ENCODE measurements around the gene RGS6.

The RGS6 gene

DNA sequence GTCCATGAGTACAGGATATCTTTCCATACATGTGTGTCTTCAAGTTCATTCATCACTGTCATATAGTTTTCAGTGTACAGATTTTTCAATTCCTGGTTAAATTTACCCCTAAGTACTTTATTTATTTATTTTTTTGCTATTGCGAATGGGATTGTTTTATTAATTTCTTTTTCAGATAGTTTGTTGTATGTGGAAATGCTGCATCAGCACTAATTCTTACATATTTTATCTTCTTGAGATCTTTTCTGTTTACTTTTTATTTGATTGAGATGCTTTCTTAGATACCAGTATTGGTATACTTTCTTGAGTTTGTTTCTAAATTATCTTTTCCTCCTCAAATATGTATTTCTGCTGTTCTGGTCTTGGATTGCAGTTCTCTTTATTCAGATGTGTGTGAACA is 148.9 kb downstream of the RGS6 start:
- no peak for DNase-seq (ENCODE audit: low read depth in 2 of 2)

DNA sequence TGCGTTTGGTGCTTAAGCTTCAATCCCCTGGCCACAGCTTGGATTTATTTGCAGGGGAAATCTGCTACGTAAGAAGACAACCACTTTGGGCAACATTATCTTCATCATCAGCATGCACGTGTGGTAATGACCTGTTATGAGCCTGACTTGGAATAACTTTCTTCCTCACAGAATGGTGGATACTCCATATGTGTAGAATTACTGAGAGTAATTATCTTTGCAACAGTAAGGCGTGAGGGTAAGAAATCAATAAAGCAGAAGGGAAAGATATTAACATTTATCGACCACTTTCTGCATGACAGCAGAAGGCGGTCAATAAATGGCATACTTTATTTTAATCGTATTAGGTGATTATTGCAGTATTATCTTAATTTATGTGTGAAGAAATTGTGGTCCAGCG is 152.7 kb downstream of the RGS6 start:
- DNase-seq (ENCODE audit: low read depth in 2 of 2), result no peak

DNA sequence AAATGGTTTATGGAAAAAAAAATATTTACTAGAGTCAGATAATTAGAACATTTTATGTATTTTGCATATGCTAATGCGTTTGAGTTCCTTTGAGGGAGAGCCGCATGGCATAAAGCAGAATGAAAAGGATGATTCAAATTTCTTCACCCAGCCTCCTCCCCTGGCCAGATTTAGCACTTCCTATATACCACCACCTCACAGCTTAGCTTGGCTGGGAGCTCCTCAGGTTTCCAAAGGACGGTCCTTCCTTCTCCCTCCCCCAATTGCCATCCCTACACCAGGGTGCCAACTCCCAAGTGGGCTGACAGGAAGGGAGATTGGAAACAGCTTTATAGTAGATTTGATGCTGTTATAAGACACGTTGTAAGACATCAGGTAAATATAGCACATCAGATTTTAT is 157.4 kb downstream of the RGS6 start:
- no peak for DNase-seq (ENCODE audit: low read depth in 2 of 2)

DNA sequence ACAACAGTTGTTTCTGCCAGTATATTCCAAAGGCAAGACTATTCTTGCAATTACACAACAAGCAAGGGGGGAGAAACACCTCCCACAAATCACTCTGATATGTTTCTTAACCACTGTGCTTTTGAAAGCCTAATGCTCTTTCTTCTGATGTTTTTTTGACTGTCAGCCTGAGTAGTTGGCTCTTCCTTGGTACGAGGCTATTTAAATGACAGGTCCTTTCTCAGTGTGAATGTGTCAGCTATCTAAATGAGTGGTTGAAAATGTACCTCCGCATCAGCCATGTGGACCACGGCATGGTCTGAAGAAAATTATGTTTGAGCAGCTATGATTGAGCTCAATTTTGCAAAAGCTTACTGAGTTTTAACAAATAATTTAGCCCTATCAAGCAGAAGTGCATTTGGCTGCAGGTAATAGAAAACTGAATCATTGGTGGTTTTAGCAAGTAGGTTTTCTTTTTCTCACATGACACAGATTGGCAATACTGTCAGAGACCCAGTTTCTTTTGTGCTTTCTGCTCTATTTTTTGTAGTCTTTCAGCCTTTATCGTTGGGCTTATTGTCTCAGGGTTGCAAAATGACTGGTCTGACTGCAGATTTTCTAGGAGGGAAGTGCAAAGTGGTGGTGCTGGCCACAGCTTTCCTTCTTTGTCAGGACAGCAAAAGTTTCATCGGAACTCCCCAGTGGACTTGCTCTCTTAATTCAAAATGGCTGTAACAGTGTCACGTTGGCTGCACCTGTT is 162.8 kb downstream of the RGS6 start:
- no peak for DNase-seq (ENCODE audit: low read depth in 2 of 2)

DNA sequence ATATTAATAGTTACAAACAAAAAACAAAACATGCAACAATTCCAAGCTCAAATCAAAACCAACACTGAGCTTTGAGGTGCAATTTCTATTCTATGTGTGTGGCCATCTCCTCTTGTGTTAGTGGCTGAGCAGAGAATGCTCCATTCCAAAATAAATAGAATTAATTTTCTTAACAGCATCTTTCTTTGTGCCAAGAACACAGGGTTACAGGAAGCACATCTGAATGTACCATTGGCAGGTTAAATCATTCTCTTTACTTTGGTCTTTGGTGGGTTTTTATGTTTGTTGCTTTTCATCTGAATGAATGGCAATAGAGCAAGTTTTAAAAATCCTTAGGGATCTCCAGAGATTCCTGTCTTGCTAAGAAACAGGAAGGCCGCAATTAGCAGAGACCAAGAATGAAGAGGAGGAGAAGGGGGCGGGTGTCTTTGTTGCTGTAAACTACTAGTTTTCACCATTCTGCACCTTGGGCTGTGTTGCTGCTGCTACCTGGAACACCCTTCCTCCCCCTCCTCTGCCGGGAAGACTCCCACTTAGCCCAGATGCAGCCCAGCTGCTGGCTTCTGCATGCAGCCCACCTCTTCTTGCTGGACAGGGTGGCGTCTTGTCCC is 165.0 kb downstream of the RGS6 start:
- no peak for DNase-seq (ENCODE audit: low read depth in 2 of 2)

DNA sequence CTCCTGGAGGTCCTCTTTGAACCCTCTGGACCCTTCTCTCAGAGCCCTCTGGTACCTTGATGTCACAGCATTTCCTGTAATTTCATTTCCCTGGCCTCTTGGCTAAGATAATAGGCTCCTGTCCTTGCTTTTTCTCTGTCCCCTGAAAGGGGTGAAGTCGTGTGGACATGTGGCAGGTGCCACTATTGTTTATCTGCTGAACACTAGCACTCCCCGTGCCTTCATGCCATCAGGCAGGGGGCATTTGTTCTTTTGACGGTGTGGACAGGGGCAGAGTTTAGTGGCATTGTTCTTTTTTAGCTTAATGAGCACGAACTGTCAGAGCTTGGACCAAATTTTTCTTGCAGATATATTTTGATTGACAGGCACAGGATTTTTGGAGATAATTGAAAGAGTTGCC is 166.0 kb downstream of the RGS6 start:
- no peak for DNase-seq (ENCODE audit: low read depth in 2 of 2)

DNA sequence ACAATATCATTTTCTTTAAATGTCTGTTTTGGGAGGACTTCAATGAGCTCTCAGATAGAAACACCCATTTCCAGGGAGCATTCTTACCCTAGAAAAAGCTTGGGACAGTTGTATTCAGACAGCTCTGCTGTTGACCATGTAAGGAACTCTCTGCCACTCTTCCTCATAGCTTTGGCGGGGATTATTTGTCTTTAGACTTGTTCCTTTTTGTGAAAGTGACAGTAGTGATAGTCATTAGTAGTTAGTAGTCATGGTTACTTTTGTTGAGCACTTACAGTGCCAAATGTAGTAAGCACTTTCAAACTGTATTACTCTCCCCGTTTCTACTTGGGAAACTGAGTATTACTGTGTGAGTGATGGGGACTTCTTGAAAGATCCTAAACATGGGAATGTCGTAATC is 167.3 kb downstream of the RGS6 start:
- no peak for DNase-seq (ENCODE audit: low read depth in 2 of 2)

DNA sequence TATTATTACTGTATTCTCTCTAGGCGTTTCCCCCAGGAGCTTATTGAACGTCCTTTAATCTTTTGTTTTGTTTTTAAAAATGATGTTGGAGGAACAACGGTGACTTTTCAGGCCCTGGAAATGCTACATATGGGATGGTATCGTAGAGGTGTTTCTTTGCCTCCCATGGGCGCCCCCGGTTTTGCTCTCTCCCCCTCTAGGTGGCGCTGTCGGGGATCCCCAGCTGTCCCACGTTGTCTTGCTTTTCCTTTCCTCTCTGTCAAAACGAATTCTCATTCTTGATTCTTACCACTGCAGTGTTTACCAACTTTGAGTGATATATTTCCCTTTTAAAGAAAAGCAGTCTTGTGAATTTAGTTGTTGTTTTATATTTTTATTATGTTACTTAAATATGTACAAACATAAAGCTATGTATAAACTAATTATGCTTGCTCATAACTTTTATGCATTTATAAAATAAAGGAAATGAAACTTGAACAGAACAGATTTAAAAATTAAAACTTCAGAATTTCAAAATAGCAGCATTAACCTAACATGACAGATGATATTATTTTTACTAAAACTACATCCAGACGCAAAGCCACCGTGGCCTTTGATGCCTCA is 171.9 kb downstream of the RGS6 start:
- peak in 1 of 2 donors; percentile 10 for DNase-seq (ENCODE audit: low read depth in 2 of 2)

DNA sequence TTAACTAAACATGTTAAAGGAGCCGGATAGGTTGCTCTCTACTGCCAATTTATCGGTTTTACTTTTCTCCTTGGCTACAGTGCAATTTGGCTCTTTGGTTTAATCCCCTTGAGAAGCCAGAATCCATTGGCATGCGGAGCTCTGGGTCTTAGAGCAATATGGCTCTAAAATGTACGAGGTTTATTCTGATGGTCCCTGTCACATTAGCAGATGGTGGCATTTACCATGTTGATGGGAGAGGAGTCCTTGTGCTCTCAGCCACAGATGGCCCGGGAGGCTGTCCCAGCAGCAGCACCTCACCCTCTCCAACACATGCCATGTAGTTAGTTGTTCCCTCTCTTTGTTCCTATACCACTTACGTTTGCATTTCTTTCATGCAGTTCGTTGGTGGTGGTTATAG is 179.7 kb downstream of the RGS6 start:
- DNase-seq (ENCODE audit: low read depth in 2 of 2), result no peak

DNA sequence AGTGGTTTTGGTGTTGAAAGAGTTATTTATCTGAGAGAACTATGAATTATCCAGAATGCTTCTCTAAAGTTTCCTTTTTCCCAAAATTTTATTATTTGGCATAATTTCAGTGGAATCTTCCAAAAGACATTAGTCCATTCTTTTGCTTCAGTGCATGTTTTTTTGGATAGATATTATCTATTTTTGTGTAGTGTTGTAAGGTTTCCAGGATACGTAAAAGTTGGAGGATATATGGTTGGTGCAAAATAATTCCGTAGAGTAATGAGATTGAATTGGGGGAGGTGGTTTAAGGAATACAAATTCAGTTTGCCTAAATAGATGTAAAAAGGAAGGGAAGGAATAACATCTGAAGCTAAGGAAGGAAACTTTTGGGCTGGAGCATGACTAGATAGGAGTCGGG is 186.6 kb downstream of the RGS6 start:
- no peak for DNase-seq (ENCODE audit: low read depth in 2 of 2)

DNA sequence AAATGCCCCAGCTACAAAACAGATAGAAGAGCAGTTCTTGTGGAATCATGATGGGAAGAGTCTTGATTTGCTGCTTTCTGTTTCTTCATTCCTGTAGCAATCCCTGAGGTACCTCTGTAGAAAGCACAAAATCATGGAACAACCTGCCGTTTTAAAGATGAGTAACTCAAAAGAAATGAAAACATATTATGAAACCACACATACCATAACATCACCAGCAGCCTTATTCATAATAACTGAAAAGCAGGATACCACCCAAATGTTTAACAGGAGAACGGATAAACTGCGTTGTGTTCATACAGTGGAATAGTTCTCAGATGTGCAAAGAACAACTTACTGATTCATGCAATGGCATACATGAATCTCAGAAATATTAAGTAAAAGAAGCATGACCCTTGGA is 188.1 kb downstream of the RGS6 start:
- no peak for DNase-seq (ENCODE audit: low read depth in 2 of 2)

DNA sequence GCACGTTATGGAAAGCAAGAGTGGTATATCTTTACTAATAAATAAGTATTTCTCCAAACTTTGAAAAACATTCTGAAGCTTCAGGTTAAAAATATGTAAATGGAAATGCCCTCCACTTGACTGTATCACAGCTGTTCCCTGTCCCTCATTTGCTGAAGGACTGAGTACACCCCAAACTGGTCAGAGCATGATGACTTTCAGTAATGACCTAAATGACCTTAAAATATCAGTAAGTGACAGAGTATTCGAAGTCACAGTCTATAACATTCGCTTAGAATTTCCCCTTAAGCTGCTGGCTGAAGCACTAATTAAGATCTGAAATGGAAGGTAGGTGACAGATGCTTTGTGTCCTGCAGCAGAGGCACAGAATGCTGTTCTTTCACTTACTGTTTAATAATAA is 191.5 kb downstream of the RGS6 start:
- DNase-seq (ENCODE audit: low read depth in 2 of 2), result no peak

DNA sequence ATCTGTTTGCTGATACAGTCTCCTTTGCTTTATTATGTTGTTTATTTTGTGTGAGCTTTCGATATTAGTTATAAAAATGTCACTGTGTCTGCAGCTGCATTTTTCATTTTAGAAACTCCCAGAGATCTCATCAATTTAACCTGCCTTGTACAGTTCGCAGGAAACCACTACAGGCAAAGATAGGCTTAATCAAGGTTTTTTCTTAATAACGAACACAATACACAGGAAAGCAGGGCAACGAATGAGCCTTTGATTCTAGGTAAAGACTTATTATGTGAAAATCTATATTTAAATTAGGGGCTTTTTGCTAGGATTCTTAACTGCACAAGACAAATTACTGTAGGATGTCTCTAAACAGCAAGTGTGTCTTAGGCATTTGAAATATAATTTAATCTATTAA is 191.9 kb downstream of the RGS6 start:
- DNase-seq (ENCODE audit: low read depth in 2 of 2), result no peak

DNA sequence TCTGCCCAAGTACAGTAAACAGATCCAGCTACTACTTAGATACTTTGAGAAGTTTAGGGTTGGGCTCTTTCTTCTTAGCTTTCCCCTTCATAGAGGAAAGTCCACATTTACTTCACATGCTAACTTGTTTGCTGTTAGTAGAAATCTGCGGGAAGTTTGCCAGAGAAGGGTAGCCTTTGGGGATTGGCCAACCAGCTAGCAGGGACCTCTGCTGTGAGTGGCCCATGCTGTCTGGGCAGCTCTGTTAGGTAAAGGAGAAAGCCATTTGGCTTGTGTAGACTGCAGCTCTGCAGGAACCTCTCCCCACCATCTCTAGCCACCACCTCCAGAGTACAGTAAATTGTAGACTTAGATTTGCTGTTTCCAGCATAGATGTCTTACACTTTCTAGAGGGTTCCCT is 193.9 kb downstream of the RGS6 start:
- no peak for DNase-seq (ENCODE audit: low read depth in 2 of 2)

DNA sequence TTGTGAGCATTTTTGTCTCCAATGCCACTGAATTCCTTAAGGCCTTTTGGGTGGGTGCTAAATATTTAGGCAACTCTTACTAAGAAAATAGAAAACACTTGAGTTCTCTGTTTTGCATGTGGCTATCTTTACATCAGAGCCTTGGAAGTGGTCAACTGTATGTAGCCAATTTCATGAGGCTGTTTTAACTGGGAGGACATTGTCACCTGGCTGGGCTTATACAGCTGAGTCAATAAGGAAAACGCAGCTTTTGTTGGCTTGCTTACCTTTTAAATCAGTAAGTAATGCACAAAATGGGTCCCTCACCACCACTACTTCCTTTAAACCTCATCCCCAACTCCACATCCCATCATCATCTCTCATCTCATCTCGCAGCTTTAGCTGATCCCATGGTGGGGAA is 194.3 kb downstream of the RGS6 start:
- DNase-seq (ENCODE audit: low read depth in 2 of 2), result no peak

DNA sequence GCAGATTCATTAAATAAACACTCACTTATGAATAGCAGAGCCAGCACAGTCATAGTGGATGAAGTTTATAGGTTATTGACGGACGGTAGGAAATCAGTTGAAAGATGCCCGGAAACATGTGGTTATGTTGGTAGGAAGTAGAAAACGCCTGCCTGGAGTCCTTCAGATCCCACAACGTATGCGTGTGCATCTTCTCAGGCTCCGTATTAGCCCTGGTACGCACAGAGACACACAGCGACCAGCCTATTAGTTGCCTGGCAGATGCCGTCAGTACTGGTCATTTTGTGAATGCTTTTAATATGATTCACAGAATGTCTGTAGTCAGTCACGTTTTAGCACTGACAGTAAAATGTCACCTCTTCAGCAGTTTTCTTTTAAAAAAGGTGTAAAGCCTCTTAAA is 196.4 kb downstream of the RGS6 start:
- DNase-seq (ENCODE audit: low read depth in 2 of 2), result no peak

DNA sequence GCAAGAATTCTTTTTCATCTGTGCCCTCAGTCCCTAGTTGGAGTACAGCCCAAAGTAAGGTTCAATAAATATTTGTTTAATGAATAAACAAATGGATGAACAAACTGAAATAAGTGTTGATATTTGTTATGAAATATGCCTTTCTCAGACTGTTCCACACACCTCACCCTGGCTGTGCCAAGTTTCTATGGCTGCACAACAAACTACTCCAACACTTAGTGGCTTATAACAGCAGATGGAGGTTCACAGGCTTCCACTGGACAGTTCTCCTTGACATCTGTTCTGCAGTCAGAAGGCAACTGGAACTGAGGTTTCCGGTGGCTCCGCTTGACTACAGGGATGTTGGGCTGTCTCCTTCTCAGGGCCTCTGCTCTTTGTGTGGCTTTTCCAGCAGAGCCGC is 197.1 kb downstream of the RGS6 start:
- DNase-seq (ENCODE audit: low read depth in 2 of 2), result no peak

DNA sequence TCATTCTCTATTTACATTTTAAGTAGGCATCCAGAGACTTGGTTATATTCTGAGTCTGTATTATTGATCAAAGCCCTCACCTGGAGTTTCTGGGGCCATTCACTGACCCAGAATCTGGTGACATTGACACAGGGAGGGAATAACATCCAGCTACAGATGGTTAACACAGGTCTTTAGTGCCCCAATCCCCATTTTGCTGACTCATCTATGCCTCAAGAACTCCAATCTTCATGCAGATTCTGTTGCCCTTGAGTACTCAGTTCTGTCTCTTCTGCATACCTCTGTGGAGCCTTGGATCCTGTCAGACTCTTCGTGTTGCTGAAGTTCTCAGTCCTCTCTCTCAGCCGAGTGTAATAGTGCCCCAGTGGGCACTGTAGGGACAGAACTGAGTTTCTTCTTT is 208.9 kb downstream of the RGS6 start:
- DNase-seq (ENCODE audit: low read depth in 2 of 2), result no peak

DNA sequence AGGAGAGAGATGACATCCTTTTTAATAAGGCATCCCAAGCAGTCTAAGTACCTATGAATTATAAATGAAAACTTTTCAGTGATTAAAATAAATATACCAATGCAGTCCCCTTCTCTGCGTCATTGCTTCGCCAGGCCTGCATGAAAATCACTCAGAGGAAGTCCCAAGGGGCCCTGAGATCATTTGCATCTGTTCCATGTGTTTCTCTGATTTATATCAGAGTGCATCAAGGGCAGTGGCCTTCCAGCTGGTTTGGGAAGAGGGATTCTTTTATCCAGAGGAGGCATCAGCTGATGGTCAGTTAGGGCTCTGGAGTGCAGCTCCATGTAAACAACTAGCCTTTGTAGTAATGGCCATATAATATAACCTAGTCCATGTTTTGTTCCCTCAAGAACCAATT is 210.1 kb downstream of the RGS6 start:
- no peak for DNase-seq (ENCODE audit: low read depth in 2 of 2)

DNA sequence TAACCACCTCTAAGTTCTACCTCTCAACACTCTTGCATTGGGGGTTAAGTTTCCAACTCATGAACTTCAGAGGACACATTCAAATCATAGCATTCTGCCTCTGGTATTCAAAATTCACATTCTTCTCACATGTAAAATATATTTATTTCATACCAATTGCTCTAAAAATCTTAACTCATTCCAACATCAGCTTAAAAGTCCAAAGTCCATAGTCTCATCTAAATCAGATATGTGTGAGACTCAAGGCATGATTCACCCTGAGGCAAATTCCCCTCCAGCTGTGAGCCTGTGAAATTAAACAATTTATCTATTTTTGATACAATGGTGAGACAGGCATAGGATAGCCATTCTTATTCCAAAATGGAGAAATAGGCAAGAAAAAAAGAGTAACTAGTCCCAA is 214.0 kb downstream of the RGS6 start:
- DNase-seq (ENCODE audit: low read depth in 2 of 2), result no peak

DNA sequence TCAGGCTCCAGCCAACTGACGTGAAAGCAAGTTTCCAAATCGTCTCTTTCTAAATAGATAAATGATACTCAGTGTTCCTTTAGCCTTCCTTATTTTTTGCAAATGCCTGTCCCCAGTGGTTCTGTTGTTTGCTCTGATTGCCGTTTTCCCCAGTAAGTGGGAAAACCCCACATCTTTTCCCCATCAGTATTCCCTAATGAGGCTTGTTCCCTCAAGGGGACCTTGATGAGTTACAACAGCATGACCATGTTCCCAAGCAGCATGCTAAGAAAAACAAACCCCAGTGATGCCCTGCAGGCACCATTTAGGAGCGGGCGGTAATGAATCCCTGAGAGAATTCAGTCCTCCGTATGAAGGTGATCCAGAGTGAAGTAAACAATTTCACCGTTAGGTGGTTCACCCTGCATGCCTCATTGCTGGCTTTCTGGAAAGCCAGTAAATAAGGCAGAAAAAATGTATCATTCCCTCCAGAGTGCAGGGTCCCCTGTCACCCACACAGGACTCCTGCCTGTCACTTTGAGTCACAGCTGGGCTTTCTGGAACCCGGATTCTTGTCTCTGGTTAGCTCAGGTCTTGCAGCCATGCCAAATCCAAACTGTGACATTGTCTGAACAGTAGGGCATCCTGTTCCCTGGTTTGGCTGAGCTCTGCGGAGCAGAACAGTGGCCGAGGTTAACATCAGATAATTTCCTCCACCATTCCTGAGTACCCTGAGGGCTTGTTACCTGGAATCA is 222.6 kb downstream of the RGS6 start:
- no peak for DNase-seq (ENCODE audit: low read depth in 2 of 2)

DNA sequence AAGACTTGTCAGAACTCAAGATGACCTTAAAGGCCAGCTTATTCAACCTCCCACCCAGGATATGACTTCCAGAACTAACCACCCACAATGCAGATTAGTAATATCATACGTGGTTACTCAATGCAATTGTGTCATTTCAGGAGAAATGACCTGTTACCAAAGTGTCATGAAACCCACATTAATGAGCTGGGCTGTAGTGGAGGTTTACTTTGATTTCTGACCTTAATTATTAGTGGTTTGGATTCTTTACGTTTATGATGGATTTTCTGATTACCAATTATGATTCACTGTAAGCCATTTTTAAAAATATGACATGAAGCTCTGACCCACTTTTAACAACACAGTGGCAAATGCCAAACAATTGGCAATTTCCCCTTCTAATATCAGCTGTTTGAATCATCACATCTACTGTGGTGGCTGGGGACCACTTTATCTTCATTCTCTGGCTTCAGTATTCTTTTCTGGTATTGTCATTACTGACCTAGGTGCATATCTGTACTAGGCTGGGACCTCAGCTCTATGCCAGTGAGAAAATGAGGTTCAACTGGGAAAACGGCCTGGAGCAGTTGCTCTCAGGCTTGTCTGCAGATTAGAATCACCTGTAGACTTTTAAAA is 223.3 kb downstream of the RGS6 start:
- DNase-seq (ENCODE audit: low read depth in 2 of 2), result no peak
